HG03095 (cell line): Measurements from ENCODE around the gene DDR1.

Source experiments
- ATAC-seq: cut with Tn5 transposase; IDR thresholded peaks from one replicate; pipeline ENCODE4 v1.9.1; 2021; ENCODE audit warnings: moderate library complexity; ENCODE audit not compliant: unreplicated experiment

DDR1 gene

DNA sequence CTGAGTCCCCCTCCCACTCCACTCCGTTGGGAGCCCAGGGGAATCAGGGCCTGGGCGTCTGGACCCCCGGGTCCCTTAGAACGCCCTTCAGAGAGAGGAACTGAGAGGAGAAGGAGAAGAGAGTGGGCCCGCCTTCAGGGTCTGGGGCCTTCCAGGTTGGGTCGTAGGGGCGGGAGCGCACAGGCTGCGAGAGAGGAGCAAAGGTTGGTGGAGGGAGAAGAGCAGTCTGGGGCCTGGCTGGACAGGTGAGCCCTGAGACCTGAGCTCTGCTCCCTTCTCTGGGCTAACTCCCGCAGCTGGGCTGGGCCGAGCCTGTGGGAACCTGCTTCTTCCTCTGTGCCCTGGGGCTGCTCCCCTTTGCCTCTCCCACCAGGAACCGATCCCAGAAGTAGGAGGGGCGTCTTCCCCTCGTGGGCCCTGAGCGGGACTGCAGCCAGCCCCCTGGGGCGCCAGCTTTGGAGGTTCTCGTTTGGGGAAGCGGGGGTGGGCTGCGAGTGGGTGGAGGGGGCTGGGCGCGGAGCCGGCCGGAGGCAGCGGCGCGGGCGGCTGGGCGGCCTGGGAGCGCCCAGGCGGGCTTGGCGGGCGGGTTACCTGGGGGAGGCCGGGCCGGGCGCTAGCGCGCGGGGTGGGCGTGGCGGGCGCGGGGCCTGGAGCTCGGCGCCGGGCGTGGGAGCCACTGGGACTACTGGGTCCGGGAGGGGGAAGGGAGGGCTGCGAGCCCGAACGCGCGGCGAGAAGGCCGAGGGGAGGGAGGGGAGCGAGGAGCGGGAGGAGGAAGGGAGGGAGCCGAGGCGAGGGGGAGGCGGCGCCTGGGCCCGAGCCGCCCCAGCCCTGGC is at the start of gene DDR1:
Gene DDR1 (plus strand): TSS at position 835 of the 836 bp plus-strand sequence. CDS start 4,211 bp downstream, outside the sequence.
- no peak for ATAC-seq

DNA sequence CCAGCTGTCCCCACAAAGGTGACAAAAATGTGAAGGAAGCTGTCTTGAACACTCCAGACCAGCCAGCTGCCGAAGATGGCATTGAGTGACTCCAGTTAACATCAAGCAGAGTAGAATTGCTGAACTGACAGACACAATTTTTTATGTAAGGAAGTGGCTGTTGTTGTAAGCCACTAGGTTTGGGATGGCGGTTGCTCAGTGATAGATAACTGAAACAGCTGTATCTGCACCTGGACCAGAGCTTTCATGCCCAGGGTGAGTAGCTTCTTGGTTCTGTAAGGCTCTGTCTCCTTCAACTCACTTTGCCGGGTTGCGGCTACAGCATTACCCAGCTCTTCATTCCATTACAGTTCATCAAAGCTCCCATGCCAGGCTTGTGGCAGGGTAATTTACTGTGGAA is 49.7 kb upstream of the DDR1 start:
- no peak for ATAC-seq

DNA sequence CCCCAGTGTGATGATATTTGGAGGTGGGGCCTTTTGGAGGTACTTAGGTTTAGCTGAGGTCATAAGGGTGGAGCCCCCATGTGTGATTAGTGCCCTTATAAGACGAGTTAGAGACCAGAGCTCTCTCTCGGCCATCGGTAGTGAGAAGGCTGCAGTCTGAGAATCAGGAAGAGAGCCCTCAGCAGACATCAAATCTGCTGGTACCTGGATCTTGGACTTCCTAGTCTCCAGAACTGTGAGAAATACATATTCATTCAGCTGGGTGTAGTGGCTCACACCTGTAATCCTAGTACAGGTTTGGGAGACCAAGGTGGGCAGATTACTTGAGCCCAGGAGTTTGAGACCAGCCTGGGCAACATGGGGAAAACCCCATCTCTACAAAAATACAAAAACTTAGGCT is 48.7 kb upstream of the DDR1 start:
- no peak for ATAC-seq

DNA sequence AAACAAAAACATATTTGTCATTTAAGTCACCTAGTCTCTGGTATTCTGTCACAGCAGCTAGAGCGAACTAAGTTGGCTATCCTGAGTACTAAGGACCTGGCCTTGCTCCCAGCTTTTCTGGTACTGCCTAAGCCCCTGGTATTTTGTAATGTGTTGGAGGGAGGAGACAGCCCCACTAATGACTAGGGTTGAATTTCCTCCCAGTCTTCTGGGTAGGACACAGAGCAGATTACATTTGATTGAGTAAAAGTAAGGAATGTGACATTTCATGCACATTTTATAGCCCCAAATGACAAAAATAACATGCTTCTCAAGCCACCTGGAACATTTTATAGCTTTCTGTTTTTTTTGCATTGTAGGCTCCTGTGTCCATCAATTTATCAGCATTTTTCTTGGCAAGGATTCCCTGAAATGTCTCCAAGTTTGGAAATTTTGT is 47.9 kb upstream of the DDR1 start:
- no peak for ATAC-seq

DNA sequence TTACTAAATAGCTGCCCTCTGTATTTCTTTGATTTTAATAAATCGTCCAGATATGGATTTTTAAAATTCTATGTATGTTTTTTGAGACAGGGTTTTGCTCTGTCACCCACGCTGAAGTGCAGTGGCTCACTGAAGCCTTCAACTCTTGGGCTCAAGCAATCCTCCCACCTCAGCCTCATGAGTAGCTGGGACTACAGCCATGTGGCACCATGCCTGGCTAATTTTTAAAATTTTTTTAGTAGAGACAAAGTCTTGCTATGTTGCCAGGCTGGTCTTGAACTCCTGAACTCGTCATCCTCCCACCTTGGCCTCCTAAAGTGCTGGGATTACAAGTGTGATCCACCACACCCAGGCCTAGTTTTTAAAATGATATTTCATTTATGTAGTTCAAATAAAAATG is 47.4 kb upstream of the DDR1 start:
- no peak for ATAC-seq

DNA sequence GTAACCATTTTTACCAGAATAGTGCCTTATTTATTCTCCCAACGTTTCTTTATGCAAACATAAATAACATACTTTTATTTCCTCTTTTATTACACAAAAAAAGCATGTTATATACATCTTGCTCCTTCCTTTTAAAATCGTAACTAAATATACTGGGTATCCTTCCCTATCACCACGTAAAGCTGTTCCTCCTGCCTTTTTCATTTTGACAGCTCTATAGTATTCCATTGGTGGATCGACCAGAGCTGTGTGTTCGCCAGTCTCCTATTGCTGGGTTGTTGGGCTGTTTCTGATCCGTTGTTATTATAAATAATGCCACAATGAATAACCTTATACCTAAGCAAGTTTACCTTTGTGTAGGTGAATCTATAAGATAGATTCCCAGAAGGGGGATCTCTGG is 46.9 kb upstream of the DDR1 start:
- ATAC-seq, result no peak

DNA sequence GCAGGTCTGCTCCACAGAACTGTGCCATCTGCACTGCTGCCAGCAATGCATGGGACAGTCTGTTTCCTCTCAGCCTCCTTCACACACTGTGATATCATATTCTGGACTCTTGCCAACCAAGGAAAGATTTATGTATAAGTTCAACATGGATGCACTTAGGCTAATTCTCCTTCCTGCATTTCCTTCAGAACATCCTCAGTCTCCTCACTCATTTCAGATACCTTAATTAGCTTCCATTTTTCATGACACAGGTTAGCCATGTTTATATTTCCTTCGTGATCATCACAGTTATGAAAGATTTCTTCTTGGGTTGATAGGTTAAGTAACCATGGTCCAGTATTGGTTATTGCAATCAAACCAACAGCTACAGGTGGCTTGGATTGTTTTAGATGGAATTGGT is 46.4 kb upstream of the DDR1 start:
- ATAC-seq, result no peak

DNA sequence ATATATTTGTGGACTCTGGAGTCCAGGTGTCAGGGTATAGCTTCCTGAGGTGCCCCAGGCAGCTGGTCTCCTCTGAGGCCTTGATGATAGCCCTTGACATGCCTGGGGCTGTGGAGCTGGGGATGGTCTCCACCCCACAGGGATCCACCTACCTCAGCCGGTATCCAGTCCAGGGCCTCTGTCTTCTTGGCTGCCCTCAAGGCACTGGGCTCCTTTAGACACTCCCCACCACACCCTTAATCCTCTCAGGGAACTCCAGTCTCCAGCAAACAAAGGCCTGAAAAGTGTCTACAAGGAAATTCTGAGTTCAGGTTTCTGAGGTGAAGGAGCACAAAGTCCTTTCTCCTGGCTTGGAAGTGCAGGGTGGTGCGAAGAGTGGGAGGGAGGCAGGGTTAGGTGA is 44.6 kb upstream of the DDR1 start:
- no peak for ATAC-seq

DNA sequence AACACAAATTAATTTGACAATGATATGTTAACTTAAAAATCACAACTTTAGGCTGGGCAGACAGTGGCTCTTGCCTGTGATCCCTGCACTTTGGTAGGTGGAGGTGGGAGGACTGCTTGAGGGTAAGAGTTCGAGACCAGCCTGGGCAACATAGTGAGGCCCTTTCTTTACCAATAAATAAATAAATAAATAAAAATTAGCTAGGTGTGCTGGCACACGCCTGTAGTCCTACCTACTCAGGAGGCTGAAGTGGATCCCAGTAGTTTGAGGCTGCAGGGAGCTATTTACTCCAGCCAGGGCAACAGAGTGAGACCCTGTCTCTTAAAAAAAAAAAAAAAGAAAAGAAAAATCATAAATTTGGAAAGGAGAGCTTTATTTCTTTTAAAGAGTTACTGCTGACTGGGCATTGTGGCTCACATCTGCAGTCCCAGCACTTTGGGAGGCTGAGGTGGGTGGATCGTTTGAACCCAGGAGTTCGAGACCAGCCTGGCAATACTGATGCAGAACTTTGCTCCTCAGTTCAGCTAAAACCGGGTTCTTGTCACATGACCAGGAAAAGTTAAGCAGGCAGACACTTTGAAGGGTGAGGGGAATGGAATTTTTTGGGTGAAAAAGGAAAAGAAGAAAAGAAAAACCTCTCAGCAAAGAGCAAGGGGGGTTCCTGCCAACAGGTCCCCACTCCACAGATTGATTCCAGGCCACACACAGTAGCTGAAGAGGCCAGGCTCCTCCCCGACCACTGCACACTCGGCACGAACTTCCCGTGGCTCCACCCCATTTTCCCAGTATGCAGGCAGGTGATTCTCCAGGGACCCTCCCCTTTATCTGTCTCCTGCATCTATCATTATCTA is 44.0 kb upstream of the DDR1 start:
- ATAC-seq, result no peak

DNA sequence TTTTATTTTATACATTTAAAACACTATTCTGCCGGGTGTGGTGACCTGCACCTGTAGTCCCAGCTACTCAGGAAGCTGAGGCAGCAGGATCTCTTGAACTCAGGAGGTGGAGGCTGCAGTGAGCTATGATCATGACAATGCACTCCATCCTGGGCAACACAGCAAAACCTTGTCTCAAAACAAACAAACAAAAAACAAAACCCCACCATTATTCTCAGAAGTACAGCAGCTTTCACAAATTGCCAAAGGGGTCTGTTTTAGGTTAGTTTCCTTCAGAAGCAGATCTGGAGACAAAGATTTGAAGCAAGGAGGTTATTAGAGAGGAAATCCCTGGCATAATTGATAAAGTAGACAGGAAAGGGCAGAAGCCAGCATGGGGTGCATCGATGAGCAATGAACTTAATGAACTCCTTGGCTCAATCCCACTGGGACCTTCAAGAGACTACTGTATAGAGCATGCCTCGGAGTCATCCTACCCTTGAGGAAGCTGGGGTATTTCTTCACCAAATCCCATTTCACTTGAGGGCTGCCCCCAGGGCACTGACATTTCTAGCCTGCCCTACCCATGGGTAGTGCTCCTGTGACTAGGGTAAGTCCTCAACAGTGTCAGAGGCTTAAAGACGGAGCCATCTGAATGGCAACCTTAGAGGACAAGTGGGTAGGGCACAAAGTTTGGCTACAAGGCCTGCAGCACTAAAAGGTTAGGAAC is 43.2 kb upstream of the DDR1 start:
- ATAC-seq, result no peak

DNA sequence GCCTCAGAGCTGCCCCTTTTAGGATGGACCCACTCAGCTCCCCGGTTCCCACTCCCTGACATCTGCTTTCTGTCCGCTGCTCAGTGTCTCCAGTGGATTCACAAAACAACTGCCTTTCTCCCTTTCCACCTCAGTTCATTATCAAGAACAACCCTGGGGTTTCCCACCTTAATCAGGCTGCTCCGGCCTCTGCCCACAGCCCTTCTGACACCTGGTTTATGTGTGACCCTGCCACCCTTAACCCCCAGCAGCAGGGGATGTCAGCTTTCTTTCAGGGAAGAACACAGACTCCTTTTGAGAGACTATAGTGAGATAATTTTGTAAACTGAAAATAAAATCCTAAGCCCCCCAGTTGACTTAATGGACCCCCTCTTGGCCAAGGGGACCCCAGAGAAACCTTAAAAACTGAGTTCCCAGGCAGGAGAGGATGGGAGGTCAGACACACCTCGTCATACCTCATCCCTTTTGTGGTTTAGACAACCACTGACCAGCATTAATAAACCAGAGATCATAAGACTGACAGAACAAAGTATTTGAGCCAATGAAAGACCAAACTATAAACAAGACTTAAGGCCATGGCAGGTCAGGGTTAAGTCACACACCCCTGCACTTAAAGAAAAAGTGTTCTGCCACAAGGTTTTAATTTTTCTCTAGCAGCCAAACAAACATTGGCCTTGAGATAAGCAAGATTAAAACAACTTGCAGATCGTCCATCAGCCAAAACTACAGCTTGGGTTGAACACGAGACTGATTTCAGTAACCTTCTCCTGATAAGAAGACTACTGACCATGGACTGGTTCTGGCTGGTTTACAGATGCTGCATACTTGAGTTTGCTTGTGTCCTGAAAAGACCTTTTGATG is 42.4 kb upstream of the DDR1 start:
- no peak for ATAC-seq

DNA sequence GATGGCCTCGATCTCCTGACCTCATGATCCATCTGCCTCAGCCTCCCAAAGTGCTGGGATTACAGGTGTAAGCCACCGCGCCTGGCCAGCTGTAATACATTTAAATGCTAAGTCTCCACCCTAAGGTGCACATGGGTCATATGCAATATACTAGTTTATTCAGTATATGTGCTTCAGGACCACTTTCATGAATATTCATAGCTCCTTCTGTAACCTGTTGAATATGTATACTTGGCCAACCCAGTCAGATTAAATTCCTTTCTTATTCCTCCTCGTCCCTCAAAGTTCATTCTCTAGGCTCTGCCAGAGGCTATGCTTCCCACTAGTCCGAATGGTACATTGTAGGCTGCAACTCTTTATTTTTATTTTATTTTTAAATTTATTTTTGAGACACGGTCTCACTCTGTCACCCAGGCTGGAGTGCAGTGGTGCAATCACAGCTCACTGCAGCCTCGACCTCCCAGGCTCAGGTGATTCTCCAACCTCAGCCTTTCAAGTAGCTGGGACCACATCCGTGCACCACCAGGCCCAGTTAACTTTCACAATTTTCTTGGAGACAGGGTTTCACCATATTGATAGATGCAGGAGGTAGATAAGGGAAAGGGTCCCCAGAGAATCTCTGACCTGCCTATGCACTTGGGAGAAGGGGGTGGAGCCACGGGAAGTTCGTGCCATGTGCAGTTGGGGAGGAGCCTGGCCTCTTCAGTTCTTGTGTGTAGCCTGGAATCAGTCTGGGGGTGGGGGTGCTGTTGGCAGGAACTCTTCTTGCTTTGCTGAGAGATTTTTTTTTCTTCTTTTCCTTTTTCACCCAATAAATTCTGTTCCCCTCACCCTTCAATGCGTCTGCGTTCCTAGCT is 41.3 kb upstream of the DDR1 start:
- ATAC-seq, result no peak

DNA sequence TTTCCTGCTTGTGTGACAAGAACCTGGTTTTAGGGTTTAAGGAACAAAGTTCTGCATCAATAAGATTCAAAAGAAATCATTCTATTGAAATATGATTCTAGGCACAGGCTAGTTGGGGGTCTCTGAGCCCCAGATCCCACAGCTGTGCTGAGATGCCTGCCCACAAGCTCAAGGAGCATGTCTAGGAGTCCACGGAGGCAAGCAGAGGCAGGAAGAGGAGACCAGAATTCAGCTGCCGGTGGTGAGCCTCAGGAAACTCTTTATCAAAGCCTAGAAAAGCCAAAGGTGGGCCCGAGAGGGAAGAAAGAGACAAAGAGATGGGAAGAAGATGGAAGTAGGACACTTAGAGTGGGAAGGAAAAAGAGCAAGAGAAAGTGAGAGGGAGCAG is 40.7 kb upstream of the DDR1 start:
- no peak for ATAC-seq

DNA sequence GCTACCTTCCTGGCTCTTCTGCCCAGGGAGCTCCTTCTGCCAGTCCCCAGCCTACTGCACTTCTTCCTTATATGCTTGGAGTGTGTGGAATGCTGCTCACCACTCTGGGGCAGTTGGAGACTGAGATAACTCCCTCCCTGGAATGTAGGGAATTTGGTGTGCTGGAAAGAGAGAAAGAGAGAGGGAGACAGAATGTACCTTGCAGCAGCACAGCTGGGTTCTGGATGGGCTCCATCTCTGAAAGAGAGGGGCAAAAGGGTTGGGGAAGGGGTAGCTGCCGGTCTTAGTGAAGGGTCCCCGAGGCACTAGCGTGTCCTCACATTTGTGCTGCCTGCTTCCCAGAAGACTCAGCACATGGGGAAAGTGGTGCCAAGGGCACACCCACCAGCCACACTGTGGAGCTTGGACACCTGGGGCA is 40.2 kb upstream of the DDR1 start:
- no peak for ATAC-seq

DNA sequence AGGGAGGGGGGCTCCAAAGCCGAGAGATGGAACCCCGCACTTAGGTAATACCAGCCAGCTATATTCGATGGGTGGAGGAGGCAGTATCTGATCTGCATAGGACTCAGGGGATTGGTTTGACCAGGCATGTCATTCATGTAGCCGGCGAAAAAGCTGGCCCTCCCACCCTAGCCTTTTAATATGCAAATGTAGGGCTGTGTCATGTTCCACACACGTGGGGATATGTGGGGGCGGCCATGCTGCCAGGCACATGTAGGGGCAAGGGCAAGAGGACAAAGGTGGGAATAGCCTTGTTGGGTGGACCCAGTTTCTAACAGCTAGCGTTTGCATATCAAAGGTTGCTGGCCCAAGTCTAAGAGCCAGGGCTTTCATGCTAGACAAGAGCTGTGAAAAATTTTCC is 39.1 kb upstream of the DDR1 start:
- ATAC-seq, result no peak

DNA sequence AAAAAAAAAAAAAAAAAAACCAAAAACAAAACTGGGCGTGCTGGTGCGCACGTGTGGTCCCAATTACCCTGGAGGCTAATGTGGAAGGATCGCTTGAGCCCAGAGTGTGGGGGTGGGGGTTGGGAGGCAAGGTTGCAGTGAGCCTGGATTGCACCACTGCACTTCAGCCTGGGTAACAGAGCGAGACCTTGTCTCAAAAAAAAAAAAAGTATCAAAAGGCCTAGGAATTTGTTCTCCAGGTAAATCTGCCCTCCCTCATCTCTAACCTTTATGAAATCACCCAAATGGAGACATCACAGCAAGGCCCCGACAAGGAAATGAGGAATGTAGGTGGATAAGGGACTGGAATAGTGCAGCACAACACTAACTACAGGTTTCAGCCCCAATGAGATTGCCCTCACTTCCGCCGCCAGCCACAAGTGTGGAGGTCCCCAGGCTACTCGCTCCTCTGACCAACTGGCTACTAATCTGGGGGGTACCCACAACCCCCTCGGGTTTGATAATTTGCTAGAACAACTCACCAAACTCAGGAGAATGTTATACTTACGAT is 36.8 kb upstream of the DDR1 start:
- ATAC-seq, result no peak

DNA sequence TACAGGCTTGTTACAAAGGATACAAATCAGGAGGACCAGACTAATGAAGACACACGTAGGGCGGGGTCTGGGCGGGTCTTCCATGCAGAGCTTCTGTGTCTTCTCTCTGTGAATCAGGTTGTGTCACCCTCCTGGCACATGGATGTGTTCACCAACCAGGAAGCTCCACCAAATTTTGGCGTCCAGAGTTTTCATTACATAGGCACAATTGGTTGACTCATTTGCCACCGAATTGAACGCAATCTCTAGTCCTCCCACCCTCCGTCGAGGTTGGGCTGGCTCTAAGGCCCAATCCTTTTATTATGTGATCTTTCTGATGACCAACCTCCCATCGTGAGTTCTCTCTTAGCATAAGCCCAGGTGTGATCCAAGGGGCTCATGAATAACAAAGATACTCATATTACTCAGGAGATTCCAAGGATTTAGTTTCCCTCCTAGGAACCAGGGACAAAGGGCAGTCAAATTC is 36.3 kb upstream of the DDR1 start:
- ATAC-seq, result no peak

DNA sequence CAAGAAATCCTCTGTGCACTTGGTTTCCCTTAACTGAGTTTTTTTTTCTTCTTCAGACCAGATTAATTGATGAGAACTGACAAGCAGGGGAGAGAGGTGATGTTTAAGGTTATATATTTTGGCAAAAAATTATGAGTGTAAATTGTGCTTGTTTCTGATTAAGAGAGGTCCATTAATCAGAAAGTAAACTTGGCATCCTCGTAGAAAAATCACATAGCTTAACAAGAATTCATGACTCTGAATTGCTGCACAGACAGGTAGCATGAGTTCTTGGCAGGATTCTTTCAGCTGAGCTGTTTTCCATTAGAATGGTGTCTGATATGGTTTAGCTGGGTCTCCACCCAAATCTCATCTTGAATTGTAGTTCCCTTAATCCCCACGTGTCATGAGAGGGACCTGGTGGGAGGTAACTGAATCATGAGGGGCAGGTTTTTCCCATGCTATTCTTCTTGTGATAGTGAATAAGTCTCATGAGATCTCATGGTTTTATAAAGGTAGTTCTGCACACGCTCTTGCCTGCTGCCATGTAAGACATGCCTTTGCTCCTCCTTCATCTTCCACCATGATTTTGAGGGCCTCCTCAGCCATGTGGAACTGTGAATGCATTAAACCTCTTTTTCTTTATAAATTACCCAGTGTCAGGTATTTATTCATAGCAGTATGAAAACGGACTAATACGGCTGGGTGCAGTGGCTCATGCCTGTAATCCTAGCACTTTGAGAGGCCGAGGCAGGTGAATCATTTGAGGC is 34.2 kb upstream of the DDR1 start:
- no peak for ATAC-seq
